OCI-LY7 (cell line): ENCODE results near the gene USP16.

Experiments
- CTCF ChIP-seq: fragments of 200-600 bp; sonication (generic); conservative IDR thresholded peaks from 2 replicates; pipeline ENCODE4 v1.5.1; 2014; ENCODE audit warnings: mild to moderate bottlenecking, antibody characterized with exemption, low read length, moderate library complexity, mixed read lengths
- EZH2phosphoT487 ChIP-seq: fragments of 200-600 bp; sonication (generic); IDR thresholded peaks from 2 replicates; pipeline ENCODE4 v1.6.1; 2018; ENCODE audit warnings: low read depth, borderline replicate concordance, mild to moderate bottlenecking, mixed run types, antibody characterized with exemption, low read length, moderate library complexity, mixed read lengths

DNA sequence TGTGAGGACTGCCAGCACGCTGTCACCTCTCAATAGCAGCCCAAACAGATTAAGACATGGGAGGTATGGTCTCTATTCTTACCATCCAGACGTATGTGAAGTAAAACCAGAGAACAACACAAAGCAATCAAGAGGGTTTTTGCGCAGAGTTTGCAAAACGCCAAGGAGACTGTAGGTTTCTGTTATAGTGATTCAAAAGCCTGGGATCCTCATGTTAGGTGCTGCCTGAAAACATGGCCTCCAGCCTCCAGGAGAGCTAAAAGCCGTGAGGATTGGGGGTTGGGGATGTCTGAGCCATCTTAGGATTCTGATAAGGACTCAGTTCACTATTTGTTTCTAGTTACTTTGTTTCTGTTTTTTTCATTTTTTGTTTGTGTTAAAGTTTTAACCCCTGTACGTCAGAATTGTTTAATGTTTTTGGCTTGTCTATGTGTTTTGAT is 53.2 kb downstream of the USP16 start:
- TF ChIP-seq CTCF = no peak
- TF ChIP-seq EZH2phosphoT487 = no peak
